HEK293 (cell line): ENCODE data around the gene GET3.

Experiments used
- CTCF ChIA-PET: fragments of 350-600 bp; formaldehyde crosslinking; extraction: SDS; loops from one replicate; lab custom pipeline; 2021; ENCODE audit warnings: antibody characterized with exemption; lab: Yijun Ruan, JAX
- POLR2A ChIA-PET: fragments of 300-600 bp; formaldehyde crosslinking; extraction: SDS; loops from one replicate; lab custom pipeline; 2020; ENCODE audit warnings: antibody characterized with exemption, inconsistent platforms; lab: Yijun Ruan, JAX
- H3K27ac ChIP-seq: fragments of 200-500 bp; sonication (Bioruptor generic); 2 replicates; pipeline ENCODE4 v1.5.1; 2014; ENCODE audit warnings: low read depth, low read length, control low read depth, inconsistent platforms; ENCODE audit errors: extremely low read depth
- H3K36me3 ChIP-seq, 2 experiments: fragments of 200-500 bp in 1 of 2; sonication (Bioruptor generic) in 1 of 2; 1 replicate in 1 of 2; 2 replicates in 1 of 2; pipeline ENCODE4 v1.5.1; 2014 to 2017; ENCODE audit warnings: inconsistent platforms in 2 of 2, low read length in 2 of 2; ENCODE audit not compliant: control insufficient read depth in 2 of 2, insufficient read depth in 1 of 2
- H3K4me1 ChIP-seq: fragments of 200-500 bp; sonication (Bioruptor generic); 2 replicates; pipeline ENCODE4 v1.5.1; 2014; ENCODE audit warnings: mild to moderate bottlenecking, low read length, inconsistent platforms; ENCODE audit not compliant: control insufficient read depth, insufficient read depth
- H3K4me3 ChIP-seq: 2 replicates; pipeline ENCODE4 v1.5.1; 2011; ENCODE audit warnings: low read depth, mild to moderate bottlenecking, control low read depth, low read length, moderate library complexity
- H3K9me3 ChIP-seq: fragments of 200-500 bp; sonication (Bioruptor generic); 2 replicates; pipeline ENCODE4 v1.5.1; 2014; ENCODE audit warnings: low read depth, low read length, inconsistent platforms; ENCODE audit not compliant: control insufficient read depth, insufficient read depth
- KLF1 ChIP-seq: fragments of 450-650 bp; formaldehyde crosslinking; IDR thresholded peaks from 2 replicates; pipeline ENCODE4 v1.5.1; 2016; ENCODE audit warnings: missing biosample characterization, missing genetic modification characterization
- KLF9 ChIP-seq: fragments of 450-650 bp; formaldehyde crosslinking; IDR thresholded peaks from 2 replicates; pipeline ENCODE4 v1.5.1; 2016; ENCODE audit warnings: missing biosample characterization, missing genetic modification characterization, low read depth
- ZBTB7A ChIP-seq: fragments of 450-650 bp; formaldehyde crosslinking; IDR thresholded peaks from 2 replicates; pipeline ENCODE4 v1.5.1; 2016; ENCODE audit warnings: low read depth, missing biosample characterization, missing genetic modification characterization
- ZNF133 ChIP-seq: fragments of 450-650 bp; formaldehyde crosslinking; IDR thresholded peaks from 2 replicates; pipeline ENCODE4 v1.5.1; 2016; ENCODE audit warnings: missing biosample characterization, missing genetic modification characterization
- ZNF423 ChIP-seq: fragments of 450-650 bp; formaldehyde crosslinking; IDR thresholded peaks from 2 replicates; pipeline ENCODE4 v1.5.1; 2016; ENCODE audit warnings: missing biosample characterization, missing genetic modification characterization
- ZNF670 ChIP-seq: fragments of 450-650 bp; formaldehyde crosslinking; IDR thresholded peaks from 2 replicates; pipeline ENCODE4 v1.5.1; 2016; ENCODE audit warnings: missing biosample characterization, missing genetic modification characterization, low read depth
- ZNF76 ChIP-seq: fragments of 450-650 bp; formaldehyde crosslinking; IDR thresholded peaks from 2 replicates; pipeline ENCODE4; 2016; ENCODE audit warnings: low read depth, missing biosample characterization, missing genetic modification characterization, borderline replicate concordance
- ZNF830 ChIP-seq: fragments of 450-650 bp; IDR thresholded peaks from 2 replicates; pipeline ENCODE4 v1.5.0; 2018; ENCODE audit warnings: missing biosample characterization, missing genetic modification characterization, low read depth, mild to moderate bottlenecking, moderate library complexity
- ZNF837 ChIP-seq: fragments of 450-650 bp; formaldehyde crosslinking; IDR thresholded peaks from 2 replicates; pipeline ENCODE4 v1.5.1; 2016; ENCODE audit warnings: missing biosample characterization, missing genetic modification characterization
- ZSCAN23 ChIP-seq: fragments of 450-650 bp; formaldehyde crosslinking; IDR thresholded peaks from 2 replicates; pipeline ENCODE4 v1.5.1; 2016; ENCODE audit warnings: missing biosample characterization, missing genetic modification characterization
- TF ChIP-seq, protein P1 (sequence below): fragments of 450-650 bp; formaldehyde crosslinking; IDR thresholded peaks from 2 replicates; pipeline ENCODE4 v1.5.1; 2016; ENCODE audit warnings: missing biosample characterization, missing genetic modification characterization
- TF ChIP-seq, protein P2 (sequence below): fragments of 450-650 bp; formaldehyde crosslinking; IDR thresholded peaks from 2 replicates; pipeline ENCODE4 v1.5.1; 2016; ENCODE audit warnings: missing biosample characterization, missing genetic modification characterization
- TF ChIP-seq, protein P3 (sequence below): fragments of 450-650 bp; formaldehyde crosslinking; IDR thresholded peaks from 2 replicates; pipeline ENCODE4 v1.5.1; 2016; ENCODE audit warnings: missing biosample characterization, missing genetic modification characterization
- TF ChIP-seq, protein P4 (sequence below): fragments of 450-650 bp; formaldehyde crosslinking; IDR thresholded peaks from 2 replicates; pipeline ENCODE4 v1.5.1; 2016; ENCODE audit warnings: missing biosample characterization, missing genetic modification characterization
- TF ChIP-seq, protein P5 (sequence below): fragments of 450-650 bp; formaldehyde crosslinking; IDR thresholded peaks from 2 replicates; pipeline ENCODE4 v1.5.1; 2017; ENCODE audit warnings: missing biosample characterization, missing genetic modification characterization
- TF ChIP-seq, protein P6 (sequence below): fragments of 450-650 bp; formaldehyde crosslinking; IDR thresholded peaks from 2 replicates; pipeline ENCODE4 v1.5.1; 2016; ENCODE audit warnings: missing biosample characterization, missing genetic modification characterization

Gene GET3

DNA sequence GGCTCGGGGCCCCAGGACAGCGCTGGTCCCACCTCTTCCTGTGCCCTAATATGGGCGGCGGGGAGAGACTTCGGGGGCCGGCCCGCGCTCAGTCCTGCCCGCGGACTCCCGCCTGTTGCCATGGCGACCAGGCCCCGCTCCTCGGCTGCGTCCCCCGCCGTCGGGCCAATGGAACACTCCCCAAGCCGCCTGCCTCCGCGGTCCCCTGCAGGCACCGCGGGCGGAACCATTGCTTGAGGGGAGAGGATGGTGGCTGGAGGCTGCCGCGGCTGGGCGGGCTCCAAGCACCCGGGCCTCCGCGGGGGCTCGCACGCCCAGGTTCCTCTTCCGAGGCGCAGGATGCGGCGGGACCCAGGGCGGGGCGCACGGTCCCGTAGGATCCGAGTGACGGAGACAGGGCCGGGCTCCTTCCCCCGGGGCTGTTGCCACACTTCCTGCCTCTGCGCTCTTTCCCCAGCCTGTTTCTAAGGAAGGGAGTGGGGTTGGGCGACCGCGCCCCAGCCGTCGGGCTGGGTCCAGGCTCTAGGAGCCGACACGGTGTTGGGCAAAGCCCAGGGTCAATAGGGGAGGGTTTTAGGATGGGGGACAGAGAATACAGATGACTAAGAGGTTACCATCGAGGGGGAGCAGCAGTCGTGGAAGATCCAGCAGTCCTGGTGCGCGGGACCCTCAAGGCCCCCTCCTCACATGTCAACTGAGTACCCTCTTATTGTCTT lies 52.8 kb downstream of the GET3 start (continued):
- TF ChIP-seq, protein P1, sequence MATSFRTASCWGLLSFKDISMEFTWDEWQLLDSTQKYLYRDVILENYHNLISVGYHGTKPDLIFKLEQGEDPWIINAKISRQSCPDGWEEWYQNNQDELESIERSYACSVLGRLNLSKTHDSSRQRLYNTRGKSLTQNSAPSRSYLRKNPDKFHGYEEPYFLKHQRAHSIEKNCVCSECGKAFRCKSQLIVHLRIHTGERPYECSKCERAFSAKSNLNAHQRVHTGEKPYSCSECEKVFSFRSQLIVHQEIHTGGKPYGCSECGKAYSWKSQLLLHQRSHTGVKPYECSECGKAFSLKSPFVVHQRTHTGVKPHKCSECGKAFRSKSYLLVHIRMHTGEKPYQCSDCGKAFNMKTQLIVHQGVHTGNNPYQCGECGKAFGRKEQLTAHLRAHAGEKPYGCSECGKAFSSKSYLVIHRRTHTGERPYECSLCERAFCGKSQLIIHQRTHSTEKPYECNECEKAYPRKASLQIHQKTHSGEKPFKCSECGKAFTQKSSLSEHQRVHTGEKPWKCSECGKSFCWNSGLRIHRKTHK (tag by site-specific recombination), result no peak
- TF ChIP-seq ZNF830 (tag by site-specific recombination) (no peak), ZSCAN23 (tag by site-specific recombination) (0 out of 2 replicates have a peak, but pooled peaks have one; percentile 29), ZNF76 (tag by site-specific recombination) (peak; percentile 74), ZNF670 (tag by site-specific recombination) (no peak)
- TF ChIP-seq, protein P2, sequence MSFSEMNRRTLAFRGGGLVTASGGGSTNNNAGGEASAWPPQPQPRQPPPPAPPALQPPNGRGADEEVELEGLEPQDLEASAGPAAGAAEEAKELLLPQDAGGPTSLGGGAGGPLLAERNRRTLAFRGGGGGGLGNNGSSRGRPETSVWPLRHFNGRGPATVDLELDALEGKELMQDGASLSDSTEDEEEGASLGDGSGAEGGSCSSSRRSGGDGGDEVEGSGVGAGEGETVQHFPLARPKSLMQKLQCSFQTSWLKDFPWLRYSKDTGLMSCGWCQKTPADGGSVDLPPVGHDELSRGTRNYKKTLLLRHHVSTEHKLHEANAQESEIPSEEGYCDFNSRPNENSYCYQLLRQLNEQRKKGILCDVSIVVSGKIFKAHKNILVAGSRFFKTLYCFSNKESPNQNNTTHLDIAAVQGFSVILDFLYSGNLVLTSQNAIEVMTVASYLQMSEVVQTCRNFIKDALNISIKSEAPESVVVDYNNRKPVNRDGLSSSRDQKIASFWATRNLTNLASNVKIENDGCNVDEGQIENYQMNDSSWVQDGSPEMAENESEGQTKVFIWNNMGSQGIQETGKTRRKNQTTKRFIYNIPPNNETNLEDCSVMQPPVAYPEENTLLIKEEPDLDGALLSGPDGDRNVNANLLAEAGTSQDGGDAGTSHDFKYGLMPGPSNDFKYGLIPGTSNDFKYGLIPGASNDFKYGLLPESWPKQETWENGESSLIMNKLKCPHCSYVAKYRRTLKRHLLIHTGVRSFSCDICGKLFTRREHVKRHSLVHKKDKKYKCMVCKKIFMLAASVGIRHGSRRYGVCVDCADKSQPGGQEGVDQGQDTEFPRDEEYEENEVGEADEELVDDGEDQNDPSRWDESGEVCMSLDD (tag by site-specific recombination), result peak; percentile 90
- TF ChIP-seq, protein P3, sequence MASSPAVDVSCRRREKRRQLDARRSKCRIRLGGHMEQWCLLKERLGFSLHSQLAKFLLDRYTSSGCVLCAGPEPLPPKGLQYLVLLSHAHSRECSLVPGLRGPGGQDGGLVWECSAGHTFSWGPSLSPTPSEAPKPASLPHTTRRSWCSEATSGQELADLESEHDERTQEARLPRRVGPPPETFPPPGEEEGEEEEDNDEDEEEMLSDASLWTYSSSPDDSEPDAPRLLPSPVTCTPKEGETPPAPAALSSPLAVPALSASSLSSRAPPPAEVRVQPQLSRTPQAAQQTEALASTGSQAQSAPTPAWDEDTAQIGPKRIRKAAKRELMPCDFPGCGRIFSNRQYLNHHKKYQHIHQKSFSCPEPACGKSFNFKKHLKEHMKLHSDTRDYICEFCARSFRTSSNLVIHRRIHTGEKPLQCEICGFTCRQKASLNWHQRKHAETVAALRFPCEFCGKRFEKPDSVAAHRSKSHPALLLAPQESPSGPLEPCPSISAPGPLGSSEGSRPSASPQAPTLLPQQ (tag by site-specific recombination), result peak; percentile 83

DNA sequence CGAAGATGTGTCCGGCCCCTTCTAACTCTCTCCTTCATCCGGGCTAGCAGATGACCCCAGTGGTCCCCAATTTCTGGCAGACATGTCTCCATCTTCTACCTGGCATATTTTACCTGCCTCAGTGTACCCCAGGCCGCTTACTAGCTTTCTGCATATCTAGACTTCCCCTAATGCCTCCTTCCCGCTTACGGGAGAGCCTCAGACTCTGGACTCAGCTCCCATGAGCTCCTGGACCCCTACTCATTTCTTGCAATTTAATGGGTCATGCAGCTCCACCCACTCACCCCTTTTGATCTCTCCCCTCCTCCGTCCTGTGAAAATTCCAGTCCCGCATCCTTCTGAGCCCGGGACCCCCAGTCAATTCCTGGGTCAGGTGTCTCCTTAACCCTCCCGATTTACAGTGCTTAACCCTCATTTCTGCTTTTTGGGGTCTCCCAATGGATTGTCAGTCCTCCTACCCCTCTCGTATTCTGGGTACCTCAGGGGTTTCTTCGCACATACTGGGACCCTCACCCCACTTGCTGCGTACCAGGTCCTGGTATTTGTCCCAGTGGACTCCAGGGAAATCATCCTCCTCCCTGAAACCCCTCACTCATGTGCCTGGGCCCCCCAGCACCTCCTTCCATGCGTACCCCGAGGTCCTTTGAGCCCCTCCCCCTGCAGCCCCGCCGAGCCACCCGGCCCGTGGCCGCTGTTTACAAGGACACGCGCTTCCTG lies 53.5 kb downstream of the GET3 start:
- Histone ChIP-seq H3K27ac (peak overlapping the region; percentile 58; the same call in 1 of the 2 replicates), H3K9me3 (no peaks in the 10 kb centered on the region), H3K4me3 (peak overlapping the region; percentile 43), H3K4me1 (peaks cover 21% of the 10 kb centered on the region), H3K36me3 (no peaks in the 10 kb centered on the region; a peak in 1 of 3 replicates)
- ChIA-PET CTCF (interaction anchor here (0.7 to 16.5 kb wide), 4 partner anchors 13 to 56 kb away, joined by 4 to 386 read pairs (median 120); partner anchors contain the start of gene HOOK2), POLR2A (interaction anchor here (0.8 to 3.6 kb wide), 18 partner anchors 7 to 143 kb away, joined by 3 to 42 read pairs (median 5); partner anchors contain the start of genes DHPS, DNASE2, FARSA and PRDX2)
- TF ChIP-seq ZBTB7A (tag by site-specific recombination) (peak; percentile 89), ZNF133 (tag by site-specific recombination) (no peak), ZNF837 (tag by site-specific recombination) (no peak), KLF9 (peak; percentile 60), ZNF423 (tag by site-specific recombination) (no peak), KLF1 (tag by site-specific recombination) (no peak)
- TF ChIP-seq, protein P4, sequence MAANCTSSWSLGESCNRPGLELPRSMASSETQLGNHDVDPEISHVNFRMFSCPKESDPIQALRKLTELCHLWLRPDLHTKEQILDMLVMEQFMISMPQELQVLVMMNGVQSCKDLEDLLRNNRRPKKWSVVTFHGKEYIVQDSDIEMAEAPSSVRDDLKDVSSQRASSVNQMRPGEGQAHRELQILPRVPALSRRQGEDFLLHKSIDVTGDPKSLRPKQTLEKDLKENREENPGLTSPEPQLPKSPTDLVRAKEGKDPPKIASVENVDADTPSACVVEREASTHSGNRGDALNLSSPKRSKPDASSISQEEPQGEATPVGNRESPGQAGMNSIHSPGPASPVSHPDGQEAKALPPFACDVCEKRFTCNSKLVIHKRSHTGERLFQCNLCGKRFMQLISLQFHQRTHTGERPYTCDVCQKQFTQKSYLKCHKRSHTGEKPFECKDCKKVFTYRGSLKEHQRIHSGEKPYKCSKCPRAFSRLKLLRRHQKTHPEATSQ (tag by site-specific recombination), result no peak
- TF ChIP-seq, protein P5, sequence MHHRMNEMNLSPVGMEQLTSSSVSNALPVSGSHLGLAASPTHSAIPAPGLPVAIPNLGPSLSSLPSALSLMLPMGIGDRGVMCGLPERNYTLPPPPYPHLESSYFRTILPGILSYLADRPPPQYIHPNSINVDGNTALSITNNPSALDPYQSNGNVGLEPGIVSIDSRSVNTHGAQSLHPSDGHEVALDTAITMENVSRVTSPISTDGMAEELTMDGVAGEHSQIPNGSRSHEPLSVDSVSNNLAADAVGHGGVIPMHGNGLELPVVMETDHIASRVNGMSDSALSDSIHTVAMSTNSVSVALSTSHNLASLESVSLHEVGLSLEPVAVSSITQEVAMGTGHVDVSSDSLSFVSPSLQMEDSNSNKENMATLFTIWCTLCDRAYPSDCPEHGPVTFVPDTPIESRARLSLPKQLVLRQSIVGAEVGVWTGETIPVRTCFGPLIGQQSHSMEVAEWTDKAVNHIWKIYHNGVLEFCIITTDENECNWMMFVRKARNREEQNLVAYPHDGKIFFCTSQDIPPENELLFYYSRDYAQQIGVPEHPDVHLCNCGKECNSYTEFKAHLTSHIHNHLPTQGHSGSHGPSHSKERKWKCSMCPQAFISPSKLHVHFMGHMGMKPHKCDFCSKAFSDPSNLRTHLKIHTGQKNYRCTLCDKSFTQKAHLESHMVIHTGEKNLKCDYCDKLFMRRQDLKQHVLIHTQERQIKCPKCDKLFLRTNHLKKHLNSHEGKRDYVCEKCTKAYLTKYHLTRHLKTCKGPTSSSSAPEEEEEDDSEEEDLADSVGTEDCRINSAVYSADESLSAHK, result no peak
- TF ChIP-seq, protein P6, sequence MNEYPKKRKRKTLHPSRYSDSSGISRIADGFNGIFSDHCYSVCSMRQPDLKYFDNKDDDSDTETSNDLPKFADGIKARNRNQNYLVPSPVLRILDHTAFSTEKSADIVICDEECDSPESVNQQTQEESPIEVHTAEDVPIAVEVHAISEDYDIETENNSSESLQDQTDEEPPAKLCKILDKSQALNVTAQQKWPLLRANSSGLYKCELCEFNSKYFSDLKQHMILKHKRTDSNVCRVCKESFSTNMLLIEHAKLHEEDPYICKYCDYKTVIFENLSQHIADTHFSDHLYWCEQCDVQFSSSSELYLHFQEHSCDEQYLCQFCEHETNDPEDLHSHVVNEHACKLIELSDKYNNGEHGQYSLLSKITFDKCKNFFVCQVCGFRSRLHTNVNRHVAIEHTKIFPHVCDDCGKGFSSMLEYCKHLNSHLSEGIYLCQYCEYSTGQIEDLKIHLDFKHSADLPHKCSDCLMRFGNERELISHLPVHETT (tag by site-specific recombination), result peak; percentile 35; the same call in 1 of the 2 replicates
- TF ChIP-seq, protein P2 (tag by site-specific recombination), result peak; percentile 98
